ENCODE measurements around the gene CCDC93. TPM values are rescaled to one million over a fixed set of nuclear protein-coding genes. Genes with fewer than 3 reads are reported as not detected.

The CCDC93 gene
- total and polyA plus RNA-seq, 10 of the 15 experiments (the other 5 are each of a cell fraction or from before 2014, with no cell fraction given), result 3.6 to 27.2 (median 13.5) TPM

- ATAC-seq, result no peak
- H3K4me3 ChIP-seq, result no peak overlapping the region
- intact Hi-C loops (cut with micrococcal nuclease; ENCODE audit: unreplicated experiment) (no loop called here), in situ Hi-C loops (cut with MboI) (no loop called here)
- DNase-seq (ENCODE audit: low read depth, low spot score), result no peak
- H3K36me3 ChIP-seq (ENCODE audit: control insufficient read depth in 2 of 2, insufficient read depth in 2 of 2, low read length in 1 of 2), result peaks cover 19 to 28% of the 10 kb centered on the region in 2 experiments
- no peaks in the 10 kb centered on the region for H3K79me2 ChIP-seq (ENCODE audit: control insufficient read depth, insufficient read depth, low read length)
- RAD21 ChIA-PET (ENCODE audit: unreplicated experiment), result no interaction called here
- no peak overlapping the region for H3K9ac ChIP-seq (ENCODE audit: control insufficient read depth, insufficient read depth, low read length)
- no TSS peak for BruUV-seq (replicated peaks)
- no peaks in the 10 kb centered on the region; the same call in 2 of the 3 replicates for H3K9me3 ChIP-seq (replicated peaks; ENCODE audit: control insufficient read depth, insufficient read depth, low read length)
- POLR2A ChIA-PET, result no interaction called here
- SMC1A ChIA-PET (ENCODE audit: uncharacterized antibody, unreplicated experiment), result interaction anchor here (0.8 kb wide), 1 partner anchor 14 kb away, joined by 3 read pairs; no protein-coding TSS in a partner anchor
- no peak for FAIRE-seq
- H2AFZ ChIP-seq (ENCODE audit: control insufficient read depth, low read depth, low read length), result no peak overlapping the region
- no peaks in the 10 kb centered on the region for H3K27me3 ChIP-seq (replicated peaks in 1 of 2; ENCODE audit: control insufficient read depth in 2 of 2, insufficient read depth in 2 of 2, low read length in 1 of 2)
- H4K20me1 ChIP-seq (ENCODE audit: control insufficient read depth, insufficient read depth), result no peaks in the 10 kb centered on the region
- WGBS (ENCODE audit: insufficient coverage, insufficient replicate concordance, low lambda C conversion rate, missing lambda C conversion rate), result 97% methylated on average over 7 of the region's 7 CpGs
- no peaks in the 10 kb centered on the region for H3K4me1 ChIP-seq (ENCODE audit: control insufficient read depth, insufficient read depth, low read length)
- no peak for TF ChIP-seq NR2F1 (conservative IDR thresholded peaks at IDR 0.05)
- TF ChIP-seq GABPA (IDR thresholded peaks at IDR 0.05; ENCODE audit: low read depth), result no peak
- no peak for TF ChIP-seq ZNF687 (IDR thresholded peaks at IDR 0.05)
- no peak for TF ChIP-seq POU2F2 (IDR thresholded peaks at IDR 0.05; ENCODE audit: borderline replicate concordance, low read depth, low read length)
- TF ChIP-seq RCOR1 (conservative IDR thresholded peaks at IDR 0.05; ENCODE audit: low read depth, low read length), result no peak
- TF ChIP-seq HCFC1 (IDR thresholded peaks at IDR 0.05; ENCODE audit: low read length), result no peak
- no peak for TF ChIP-seq CHD2 (IDR thresholded peaks at IDR 0.05; ENCODE audit: borderline replicate concordance, low read depth, low read length)
- TF ChIP-seq NR2C2 (IDR thresholded peaks at IDR 0.05; ENCODE audit: borderline replicate concordance, control insufficient read depth, insufficient read length, low read depth), result no peak
- no peak for TF ChIP-seq TAF1 (IDR thresholded peaks at IDR 0.05; ENCODE audit: borderline replicate concordance, low read depth, low read length)
- no peak for TF ChIP-seq STAT3 (IDR thresholded peaks at IDR 0.05; ENCODE audit: low read depth, low read length)
- no peak for TF ChIP-seq EED (IDR thresholded peaks at IDR 0.05; ENCODE audit: low read depth)
- no peak for TF ChIP-seq SP1 (IDR thresholded peaks at IDR 0.05; ENCODE audit: low read depth, low read length)
- no peak for TF ChIP-seq ZBTB4 (CRISPR knock-in tag; IDR thresholded peaks at IDR 0.05)
- TF ChIP-seq CEBPZ (IDR thresholded peaks at IDR 0.05; ENCODE audit: low read depth, low read length), result no peak
- TF ChIP-seq ESRRA (IDR thresholded peaks at IDR 0.05; ENCODE audit: low read length), result no peak
- no peak for TF ChIP-seq MEF2A (IDR thresholded peaks at IDR 0.05; ENCODE audit: insufficient read depth, low read depth, low read length)
- H3K4me2 ChIP-seq (ENCODE audit: control insufficient read depth, insufficient read depth), result no peak overlapping the region
- CTCF ChIA-PET, result interaction anchor here (1.9 kb wide), 1 partner anchor 118 kb away, joined by 6 read pairs; the partner anchor contains the start of gene DDX18
- no peak overlapping the region for H3K27ac ChIP-seq (ENCODE audit: control insufficient read depth, insufficient read depth)
Measured at GRCh38 chr2:117931978-117932377, 81.9 kb downstream of the CCDC93 start.

All from GM12878 (cell line).